Stomach (tissue), 9 donors: ENCODE data around the gene CEP55. TPM values are rescaled to one million over a fixed set of nuclear protein-coding genes. Genes with fewer than 3 reads are reported as not detected.

Experiments
- DNase-seq, 2 donors: peaks; one replicate each; pipeline versions ENCODE4 v3.0.0 to v3.0.0-alpha.2; 2013 to 2019
- H3K27ac ChIP-seq, 5 donors: fragments of 200-600 bp in 4 of 5; sonication (generic) in 4 of 5; one replicate each; pipeline ENCODE4 v1.5.1; 2013 to 2019; ENCODE audit warnings: mild to moderate bottlenecking in 1 of 5, moderate library complexity in 1 of 5
- H3K27me3 ChIP-seq, 3 donors: fragments of 200-600 bp; sonication (generic); one replicate each; pipeline ENCODE4 v1.5.1; 2017 to 2019; ENCODE audit warnings: mixed run types in 1 of 3
- H3K36me3 ChIP-seq, 4 donors: fragments of 200-600 bp; sonication (generic); 1 replicate in 3 of 4; 2 replicates in 1 of 4; pipeline ENCODE4 v1.5.1; 2016 to 2019
- H3K4me1 ChIP-seq, 4 donors: fragments of 200-600 bp; sonication (generic); one replicate each; pipeline ENCODE4 v1.5.1; 2016 to 2019
- H3K4me3 ChIP-seq, 4 donors: fragments of 200-600 bp; sonication (generic) in 3 of 4; one replicate each; pipeline ENCODE4 v1.5.1; 2016 to 2019; ENCODE audit warnings: mild to moderate bottlenecking in 1 of 4
- H3K9me3 ChIP-seq, 4 donors: fragments of 200-600 bp; sonication (generic); one replicate each; pipeline ENCODE4 v1.5.1; 2016 to 2019
- EP300 ChIP-seq: sonication (generic); formaldehyde crosslinking; IDR thresholded peaks from one replicate; pipeline ENCODE4 v1.6.1; 2017; ENCODE audit warnings: antibody characterized with exemption
- POLR2A ChIP-seq, 4 donors: fragments of 450-650 bp; IDR thresholded peaks; one replicate each; pipeline ENCODE4 v1.6.1; 2016; ENCODE audit warnings: antibody characterized with exemption in 4 of 4, control low read depth in 2 of 4, mild to moderate bottlenecking in 1 of 4, moderate library complexity in 1 of 4
- POLR2AphosphoS5 ChIP-seq, 3 donors: sonication (generic); formaldehyde crosslinking; IDR thresholded peaks; one replicate each; pipeline ENCODE4 v1.6.1; 2016; ENCODE audit warnings: antibody characterized with exemption in 3 of 3
- WGBS, 5 donors: extraction: QIAGEN DNeasy Blood & Tissue Kit in 3 of 5; methylation state at CpG; one replicate each; pipeline versions ENCODE4 v1.1.5 to v1.1.7; 2013 to 2018; 5-methylcytosine and 5-hydroxymethylcytosine counted together
- intact Hi-C: fragments of 100-400 bp; cut with DNase I; formaldehyde crosslinking; loops from one replicate; pipeline ENCODE4 v1.15.1; 2023; ENCODE audit warnings: low total_unique reads
- polyA plus RNA-seq, 3 donors: library from polyadenylated mRNA; stranded (reverse); fragments of 200-250 nt; gene quantifications; one replicate each; pipeline ENCODE4 v1.2.3, GENCODE V29; 2013
- small RNA-seq, 4 donors: library from RNA; depleted of rRNA; stranded (forward); fragments of <200 nt; gene quantifications; one replicate each; pipeline ENCODE3, GENCODE V24; 2016
- total RNA-seq, 5 donors: library from RNA; depleted of rRNA; stranded (reverse); fragments of >200 nt; gene quantifications; one replicate each; pipeline versions ENCODE4 v1.1.0 to v1.2.3, GENCODE V29; 2014 to 2016
- TF ChIP-seq, protein P1 (sequence below), 7 experiments: fragments of 450-650 bp in 4 of 7; fragments of 200-600 bp in 3 of 7; sonication (generic) in 3 of 7; IDR thresholded peaks; one replicate each; pipeline ENCODE4 v1.5.1; 2016 to 2019; ENCODE audit warnings: antibody characterized with exemption in 7 of 7, control low read depth in 2 of 7, mild to moderate bottlenecking in 1 of 7
- donor health status: healthy with polysubstance abuse.
- donor health status: Bipolar disorder and iron deficiency.
- donor health status: healthy.

CEP55 gene
- total and polyA plus RNA-seq, 8 donors: 0.58 to 7.2 (median 3.1) TPM; not detected in 1

DNA sequence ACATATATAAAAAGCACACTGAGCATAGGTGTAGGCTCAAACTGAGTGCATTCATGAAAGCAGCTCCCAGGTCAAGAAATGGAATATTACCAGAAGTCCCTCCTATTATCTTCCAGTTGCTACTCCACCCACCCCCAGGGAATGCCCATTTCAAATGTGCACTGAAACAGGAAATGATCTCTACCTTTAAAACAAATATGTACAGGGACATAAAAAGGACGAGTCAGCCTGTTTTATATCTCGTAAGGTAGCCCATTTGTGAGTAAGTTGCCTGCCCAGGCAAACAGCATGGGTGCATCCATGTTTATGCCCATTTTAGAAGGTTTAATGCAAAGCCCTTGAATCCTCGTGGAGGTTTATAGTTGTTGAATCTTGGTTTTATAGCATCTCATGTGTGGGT, 80.5 kb downstream of the CEP55 start:
- Histone ChIP-seq H3K27me3 (peaks cover 0 to 24% (median 0%) of the 10 kb centered on the region in 3 donors), H3K4me3 (no peak overlapping the region), H3K36me3 (no peaks in the 10 kb centered on the region), H3K4me1 (peaks cover 4 to 40% (median 12%) of the 10 kb centered on the region in 4 donors), H3K9me3 (peaks cover 0 to 9% (median 6%) of the 10 kb centered on the region in 4 donors), H3K27ac (peak overlapping the region in 2 of 5 donors; percentile 41 to 48)
- intact Hi-C loops: no loop called here
- 52 to 72% (median 55%) methylated on average over 3 of the region's 3 CpGs for WGBS, 5 donors
- TF ChIP-seq POLR2AphosphoS5 (IDR thresholded peaks at IDR 0.05) (no peak), EP300 (no peak), POLR2A (IDR thresholded peaks at IDR 0.05) (no peak)
- TF ChIP-seq, protein P1, sequence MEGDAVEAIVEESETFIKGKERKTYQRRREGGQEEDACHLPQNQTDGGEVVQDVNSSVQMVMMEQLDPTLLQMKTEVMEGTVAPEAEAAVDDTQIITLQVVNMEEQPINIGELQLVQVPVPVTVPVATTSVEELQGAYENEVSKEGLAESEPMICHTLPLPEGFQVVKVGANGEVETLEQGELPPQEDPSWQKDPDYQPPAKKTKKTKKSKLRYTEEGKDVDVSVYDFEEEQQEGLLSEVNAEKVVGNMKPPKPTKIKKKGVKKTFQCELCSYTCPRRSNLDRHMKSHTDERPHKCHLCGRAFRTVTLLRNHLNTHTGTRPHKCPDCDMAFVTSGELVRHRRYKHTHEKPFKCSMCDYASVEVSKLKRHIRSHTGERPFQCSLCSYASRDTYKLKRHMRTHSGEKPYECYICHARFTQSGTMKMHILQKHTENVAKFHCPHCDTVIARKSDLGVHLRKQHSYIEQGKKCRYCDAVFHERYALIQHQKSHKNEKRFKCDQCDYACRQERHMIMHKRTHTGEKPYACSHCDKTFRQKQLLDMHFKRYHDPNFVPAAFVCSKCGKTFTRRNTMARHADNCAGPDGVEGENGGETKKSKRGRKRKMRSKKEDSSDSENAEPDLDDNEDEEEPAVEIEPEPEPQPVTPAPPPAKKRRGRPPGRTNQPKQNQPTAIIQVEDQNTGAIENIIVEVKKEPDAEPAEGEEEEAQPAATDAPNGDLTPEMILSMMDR (IDR thresholded peaks at IDR 0.05): no peak
- DNase-seq: no peak

DNA sequence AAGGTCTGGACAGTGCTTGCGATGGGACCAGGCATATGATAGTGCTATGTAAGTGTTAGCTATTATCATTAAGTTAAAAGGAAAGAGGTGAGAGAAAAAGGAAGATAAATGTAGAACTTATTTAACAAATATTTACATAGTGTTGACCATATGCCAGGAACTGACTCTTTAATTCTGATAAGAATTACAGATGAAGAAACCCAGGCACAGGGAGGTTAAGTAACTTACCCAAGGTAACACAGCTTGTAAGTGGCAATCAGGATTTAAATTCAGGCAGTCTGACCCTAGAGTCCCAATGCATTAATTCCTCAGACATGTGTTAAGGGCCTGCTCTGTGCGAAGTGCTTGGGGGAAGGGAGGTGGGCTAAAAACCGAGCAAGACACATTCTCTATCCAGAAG, 81.2 kb downstream of the CEP55 start:
- peak overlapping the region in 2 of 5 donors; percentile 41 to 48 for H3K27ac ChIP-seq

More for the DNA sequence above, 81.2 kb downstream of the CEP55 start:
- WGBS, 5 donors: 75 to 87% (median 81%) methylated on average over 3 of the region's 3 CpGs
- no peaks in the 10 kb centered on the region for H3K36me3 ChIP-seq
- no peak for DNase-seq
- intact Hi-C loops: no loop called here
- H3K4me1 ChIP-seq: peaks cover 4 to 38% (median 11%) of the 10 kb centered on the region in 4 donors
- H3K27me3 ChIP-seq: peaks cover 0 to 19% (median 0%) of the 10 kb centered on the region in 3 donors
- peaks cover 0 to 9% (median 6%) of the 10 kb centered on the region in 4 donors for H3K9me3 ChIP-seq
- TF ChIP-seq POLR2A (IDR thresholded peaks at IDR 0.05) (no peak), EP300 (no peak), POLR2AphosphoS5 (IDR thresholded peaks at IDR 0.05) (no peak)
- TF ChIP-seq, protein P1 (IDR thresholded peaks at IDR 0.05): no peak
- no peak overlapping the region for H3K4me3 ChIP-seq

Small RNA genes lying within 50 kb of the gene (small RNA-seq; reads per million reads assigned to genes)
- 0 reads per million in 4 donors for gene RNA5SP323

Other genes starting within 250 kb of the CEP55 start
- 100 to 1,000 TPM in 1 of 5 donors, 10 to 100 TPM in 4; 29.5 to 111 (median 72.7) TPM for gene MYOF, start 14.3 kb upstream of the CEP55 start, total RNA-seq
- gene MYOF, start 14.3 kb upstream of the CEP55 start, polyA plus RNA-seq: 10 to 100 TPM in 2 of 3 donors, 1 to 10 TPM in 1; 5.0 to 24.2 (median 13.7) TPM
- gene FFAR4, start 70.1 kb downstream of the CEP55 start, total RNA-seq: 1 to 10 TPM in 2 of 5 donors, under 1 TPM in 1, not detected in 2; 0.18 to 2.0 (median 1.7) TPM
- under 1 TPM in 1 of 3 donors, not detected in 2; 0.08 TPM for gene FFAR4, start 70.1 kb downstream of the CEP55 start, polyA plus RNA-seq
- gene RBP4, start 104.6 kb downstream of the CEP55 start, total RNA-seq: under 1 TPM in 3 of 5 donors, not detected in 2; 0.58 to 0.92 (median 0.72) TPM
- gene RBP4, start 104.6 kb downstream of the CEP55 start, polyA plus RNA-seq: 10 to 100 TPM in 1 of 3 donors, 1 to 10 TPM in 2; 1.2 to 20.5 (median 6.2) TPM
- not detected for gene PDE6C, start 115.9 kb downstream of the CEP55 start, total RNA-seq
- gene PDE6C, start 115.9 kb downstream of the CEP55 start, polyA plus RNA-seq: not detected
- gene FRA10AC1, start 206.0 kb downstream of the CEP55 start, total RNA-seq: 10 to 100 TPM in 2 of 5 donors, 1 to 10 TPM in 3; 1.2 to 42.0 (median 5.3) TPM
- 10 to 100 TPM in 1 of 3 donors, 1 to 10 TPM in 2; 6.0 to 10.7 (median 9.5) TPM for gene FRA10AC1, start 206.0 kb downstream of the CEP55 start, polyA plus RNA-seq